CD4-positive, alpha-beta T cell treated with Interferon gamma for 1 hour (primary cell): Measurements from ENCODE around the gene BTBD1.
A peak's percentile ranks its signal among the peaks of the same experiment; 100 is the strongest.
"Not testable (repeated sequence)": the region's sequence is repeated elsewhere in the genome, so short reads cannot be mapped to it uniquely, and the experiment has no call there.

Source experiments
- DNase-seq: peaks from one replicate; pipeline ENCODE4 v3.0.0-alpha.2; 2020

Gene BTBD1

DNA sequence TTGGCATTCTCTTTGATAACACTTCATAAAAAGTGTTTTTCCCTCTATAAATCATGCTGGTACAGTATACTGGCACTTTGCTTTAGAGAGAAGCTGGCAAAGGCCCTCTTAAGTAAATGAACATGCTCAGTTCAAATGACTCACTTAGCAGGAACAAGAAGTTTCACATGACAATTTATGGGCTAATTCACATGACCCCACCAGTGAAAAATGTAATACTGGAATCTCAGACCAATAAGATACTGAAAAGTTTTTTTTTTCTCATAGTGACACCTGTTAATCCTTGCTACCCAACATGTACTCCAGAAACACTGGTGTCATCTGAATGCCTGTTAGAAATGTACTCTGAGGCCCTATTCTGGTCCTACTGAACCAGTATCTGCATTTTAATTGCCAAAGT, 13.9 kb downstream of the BTBD1 start:
- DNase-seq, result no peak

DNA sequence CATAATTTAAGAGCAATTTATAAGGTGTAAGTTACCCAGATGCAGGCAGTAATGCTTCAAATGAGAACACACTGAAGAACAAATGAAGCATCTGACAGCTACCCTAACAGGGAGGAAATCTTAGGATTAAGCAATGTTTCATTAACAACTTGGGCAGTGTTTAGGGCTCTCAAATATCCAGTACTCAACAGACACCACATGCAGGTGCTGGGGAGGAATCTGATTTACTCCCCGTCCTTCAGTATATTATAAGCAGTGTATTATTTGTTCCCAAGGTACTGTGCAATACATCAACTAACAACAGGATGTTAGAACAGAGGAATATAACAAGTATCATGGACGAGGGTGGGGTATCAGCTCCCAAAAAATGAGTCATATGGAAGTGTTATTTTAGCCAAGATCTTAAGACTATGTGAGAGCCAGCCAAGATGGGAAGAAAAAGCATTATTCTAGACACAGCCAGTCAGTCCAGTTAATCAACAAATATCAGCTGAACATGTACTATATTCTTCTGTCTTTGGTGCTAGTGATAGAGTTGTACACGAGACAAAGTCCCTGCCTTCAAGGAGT, 20.4 kb downstream of the BTBD1 start:
- no peak for DNase-seq

DNA sequence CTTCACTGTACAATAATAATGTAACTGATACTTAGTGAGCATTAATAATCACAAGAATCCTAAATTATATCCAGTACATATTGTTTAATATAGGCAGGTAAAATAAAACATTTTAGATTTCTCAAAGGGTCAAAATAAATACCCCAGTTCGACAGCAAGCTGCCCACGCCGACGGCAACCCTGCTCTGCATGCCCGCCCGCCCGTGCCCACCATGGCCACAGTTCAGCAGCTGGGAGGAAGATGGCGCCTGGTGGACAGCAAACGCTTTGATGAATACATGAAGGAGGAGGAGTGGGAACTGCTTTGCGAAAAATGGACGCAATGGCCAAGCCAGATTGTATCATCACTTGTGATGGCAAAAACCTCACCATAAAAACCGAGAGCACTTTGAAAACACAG, 22.9 kb downstream of the BTBD1 start:
- no peak for DNase-seq

DNA sequence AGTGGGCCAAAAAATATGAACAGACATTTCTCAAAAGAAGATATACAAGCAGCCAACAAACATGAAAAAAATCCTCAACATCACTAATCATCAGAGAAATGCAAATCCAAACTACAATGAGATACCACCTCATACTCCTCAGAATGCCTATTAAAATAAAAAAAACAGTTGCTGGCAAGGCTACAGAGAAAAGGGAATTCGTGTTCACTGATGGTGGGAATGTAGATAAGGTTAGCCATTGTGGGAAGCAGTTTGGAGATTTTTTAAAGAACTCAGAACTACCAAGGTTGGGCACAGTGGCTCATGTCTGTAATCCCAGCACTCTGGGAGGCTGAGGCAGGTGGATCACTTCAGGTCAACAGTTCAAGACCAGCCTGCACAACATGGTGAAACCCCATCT, 27.8 kb downstream of the BTBD1 start:
- no peak for DNase-seq

DNA sequence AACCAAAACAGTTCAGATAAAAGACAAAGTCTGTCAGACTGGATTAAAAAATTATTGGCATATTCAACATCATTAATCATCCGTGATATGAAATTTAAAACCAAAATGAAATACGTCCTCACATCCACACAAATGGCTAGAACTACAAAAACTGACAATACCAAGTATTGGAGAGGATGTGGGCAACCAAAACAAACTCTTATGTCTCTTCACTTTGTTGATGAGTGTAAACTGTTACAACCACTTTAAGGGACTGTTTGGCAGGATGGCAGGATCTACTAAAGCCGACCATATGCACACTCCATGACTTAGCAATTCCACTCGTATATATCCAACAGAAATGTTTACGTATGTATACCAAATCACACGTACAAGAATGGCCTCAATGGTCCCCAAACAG, 30.8 kb downstream of the BTBD1 start:
- no peak for DNase-seq

DNA sequence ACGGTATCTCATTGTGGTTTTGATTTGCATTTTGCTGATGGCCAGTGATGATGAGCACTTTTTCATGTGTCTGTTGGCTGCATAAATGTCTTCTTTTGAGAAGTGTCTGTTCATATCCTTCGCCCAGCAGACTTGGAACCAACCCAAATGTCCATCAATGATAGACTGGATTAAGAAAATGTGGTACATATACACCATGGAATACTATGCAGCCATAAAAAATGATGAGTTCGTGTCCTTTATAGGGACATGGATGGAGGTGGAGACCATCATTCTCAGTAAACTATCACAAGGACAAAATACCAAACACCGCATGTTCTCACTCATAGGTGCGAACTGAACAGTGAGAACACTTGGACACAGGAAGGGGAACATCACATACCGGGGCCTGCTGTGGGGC, 35.8 kb downstream of the BTBD1 start:
- DNase-seq, result not testable (repeated sequence)

DNA sequence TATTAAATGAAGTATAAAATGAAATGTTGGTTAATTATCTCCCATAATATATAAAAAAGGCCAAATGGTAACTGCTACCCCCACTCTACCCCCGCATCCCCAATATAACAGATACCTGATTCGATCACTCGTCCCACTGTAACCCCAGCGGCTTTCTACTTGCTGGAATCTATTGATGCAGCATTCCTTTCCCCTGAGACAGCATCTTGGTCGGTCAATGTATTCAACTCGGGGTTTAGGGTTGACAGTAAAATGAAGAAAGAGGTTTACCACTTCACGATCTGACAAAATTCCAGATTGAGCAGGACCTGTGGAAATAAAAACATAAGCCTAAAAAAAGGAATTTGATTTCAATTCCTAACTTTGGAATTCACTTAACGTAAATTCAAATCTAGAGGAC, 37.0 kb downstream of the BTBD1 start:
- DNase-seq, result no peak

DNA sequence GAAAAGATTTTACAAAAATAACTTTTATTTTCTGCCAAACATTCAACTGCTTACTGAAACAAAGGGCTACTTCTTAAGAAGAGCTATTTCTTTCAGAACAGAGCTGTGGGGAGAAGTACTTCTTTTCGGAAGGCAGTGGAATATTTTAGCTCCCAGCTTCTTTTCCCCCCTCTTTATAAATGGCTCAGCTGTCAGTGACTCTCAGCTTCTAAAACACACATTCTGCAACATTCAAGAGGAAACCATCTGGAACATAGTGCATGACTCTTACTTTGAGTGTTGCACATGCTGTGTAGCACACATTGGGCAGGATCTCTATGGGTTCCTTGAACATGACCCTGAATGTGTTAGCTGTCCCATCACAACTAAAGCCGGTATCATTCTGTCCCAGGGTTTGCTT, 48.6 kb downstream of the BTBD1 start:
- no peak for DNase-seq

DNA sequence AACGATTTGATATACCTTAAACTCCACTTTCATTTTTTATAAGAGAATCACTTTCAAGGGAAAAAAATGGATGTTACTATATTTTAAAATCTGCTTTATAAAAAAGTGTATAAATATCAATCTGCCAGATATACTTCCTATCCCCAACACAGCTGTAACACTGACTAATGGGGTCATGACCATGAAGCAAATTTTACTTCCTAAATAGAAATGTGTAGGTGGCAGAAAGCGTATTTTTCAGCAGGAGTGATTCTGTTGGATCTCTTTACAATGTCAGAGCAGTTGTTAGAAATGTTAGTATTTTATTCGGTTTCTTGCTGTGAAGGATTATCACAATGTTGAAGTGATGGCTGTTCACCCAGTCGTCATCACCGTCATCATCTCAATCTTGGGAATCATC, 50.1 kb downstream of the BTBD1 start:
- no peak for DNase-seq

DNA sequence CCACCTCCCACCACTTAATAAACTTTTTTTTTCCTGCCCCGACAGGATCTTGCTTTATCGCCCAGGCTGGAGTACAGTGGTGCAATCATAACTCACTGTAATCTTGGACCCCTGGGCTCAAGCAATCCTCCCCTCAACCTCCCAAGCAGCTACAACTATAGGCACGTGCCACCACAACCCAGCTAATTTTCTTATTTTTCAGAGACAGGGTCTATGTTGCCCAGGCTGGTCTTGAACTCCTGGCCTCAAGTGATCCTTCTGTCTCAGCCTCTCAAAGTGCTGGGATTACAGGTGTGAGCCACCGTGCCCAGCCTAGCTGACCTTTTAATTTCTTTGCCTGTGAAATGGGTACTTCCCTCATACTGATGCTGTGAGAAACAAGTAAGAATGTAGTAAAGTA, 51.7 kb downstream of the BTBD1 start:
- no peak for DNase-seq

DNA sequence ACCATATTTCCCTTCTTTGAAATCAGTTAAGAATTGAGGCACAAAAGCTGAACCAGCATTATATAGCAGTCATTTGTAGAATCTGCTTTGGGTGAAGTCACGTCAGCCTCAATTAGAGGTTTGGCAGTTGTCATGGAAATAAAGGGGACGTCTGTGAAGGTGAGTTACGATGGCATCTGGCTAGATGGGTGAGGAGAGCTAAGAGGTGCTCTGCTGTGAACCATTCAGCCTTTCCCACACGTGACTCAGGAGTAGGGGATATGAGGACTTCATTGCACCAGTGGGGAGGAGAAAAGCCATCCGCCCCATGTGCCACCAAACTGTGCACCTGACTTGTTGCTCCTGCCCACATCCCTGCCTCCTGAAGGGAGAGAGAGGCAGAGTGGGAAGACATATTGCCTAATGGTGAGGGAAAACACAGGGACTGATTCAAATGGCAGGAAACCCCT, 52.8 kb downstream of the BTBD1 start:
- DNase-seq, result no peak

DNA sequence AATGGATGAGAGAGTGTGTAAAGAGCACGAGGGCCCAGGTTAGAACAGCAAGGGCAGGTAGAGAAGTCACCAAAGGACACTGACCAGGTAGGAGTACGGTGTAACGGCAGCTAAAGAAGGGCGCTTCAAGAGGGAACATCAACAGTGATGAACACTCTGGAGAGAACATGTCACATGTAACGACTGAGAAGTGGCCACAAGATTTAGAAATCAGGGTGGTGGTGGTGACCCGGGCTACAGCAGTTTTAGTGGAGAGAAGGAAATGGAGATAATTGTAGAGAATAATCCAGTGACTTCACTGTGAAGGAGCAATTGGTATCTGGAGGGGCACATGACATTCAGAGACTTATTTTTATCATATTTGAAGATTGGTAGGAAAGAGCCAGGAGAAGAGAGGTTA, 54.4 kb downstream of the BTBD1 start:
- no peak for DNase-seq

DNA sequence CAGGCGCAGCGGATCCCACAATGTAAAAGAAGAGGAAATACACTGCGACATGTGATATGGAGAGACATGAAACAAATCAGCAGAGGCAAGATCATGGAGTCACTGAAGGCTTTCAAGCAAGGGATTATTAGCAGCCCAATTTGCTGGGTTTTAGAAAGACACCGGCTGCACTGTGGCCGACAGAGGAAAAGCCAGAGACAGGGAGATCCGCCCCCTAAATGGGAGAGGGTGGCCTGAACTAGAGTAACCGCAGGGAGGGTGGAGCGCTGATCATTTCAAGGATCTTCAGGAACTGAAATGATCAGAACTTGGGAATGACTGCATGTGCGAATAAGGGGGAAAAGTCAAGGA, 55.0 kb downstream of the BTBD1 start:
- no peak for DNase-seq

DNA sequence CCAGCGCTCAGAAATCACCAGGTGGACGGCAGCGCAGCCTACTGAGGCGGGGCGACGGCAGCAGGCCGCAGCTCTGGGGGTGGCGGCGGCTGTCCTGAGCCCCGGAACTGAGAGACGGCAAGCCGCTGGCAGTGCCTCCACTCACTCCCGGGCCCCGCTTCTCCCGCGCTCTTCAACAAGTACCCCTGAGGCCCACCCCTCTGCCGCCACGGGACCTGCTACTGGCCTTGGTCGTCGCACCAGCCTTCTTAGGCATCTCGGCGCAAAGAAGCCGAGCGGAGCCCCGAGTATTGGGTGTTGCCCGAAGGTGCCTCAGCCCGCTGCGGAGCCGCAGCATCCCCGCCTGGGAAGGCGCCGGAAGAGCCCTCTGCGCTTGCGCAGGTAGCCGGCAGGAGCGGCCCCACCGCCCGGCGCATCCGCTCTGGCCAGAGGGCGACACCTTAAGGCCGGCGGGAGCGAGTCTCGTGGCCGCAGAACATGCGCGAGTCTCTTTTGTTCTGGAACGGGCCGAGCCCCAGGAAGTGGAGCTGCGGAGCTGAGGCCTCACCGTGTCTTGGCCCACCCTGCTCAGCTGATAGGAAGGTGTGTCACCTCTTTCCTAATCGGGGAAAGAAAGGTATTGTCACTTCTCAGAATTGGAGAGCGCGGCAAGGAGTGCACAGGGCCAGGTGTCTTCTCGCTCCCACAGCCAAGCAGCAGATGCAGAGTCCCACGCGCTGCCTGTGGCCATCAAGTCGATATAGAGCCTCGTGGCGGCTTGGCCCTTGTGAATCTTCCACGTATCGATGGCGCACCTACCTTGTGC, 55.6 kb downstream of the BTBD1 start, which contains the start of gene C15orf40:
C15orf40 (minus strand) TSS at position 369 of the 805 bp plus-strand sequence; CDS start at position 337, 32 bp downstream.
- DNase-seq, result peak; percentile 87

DNA sequence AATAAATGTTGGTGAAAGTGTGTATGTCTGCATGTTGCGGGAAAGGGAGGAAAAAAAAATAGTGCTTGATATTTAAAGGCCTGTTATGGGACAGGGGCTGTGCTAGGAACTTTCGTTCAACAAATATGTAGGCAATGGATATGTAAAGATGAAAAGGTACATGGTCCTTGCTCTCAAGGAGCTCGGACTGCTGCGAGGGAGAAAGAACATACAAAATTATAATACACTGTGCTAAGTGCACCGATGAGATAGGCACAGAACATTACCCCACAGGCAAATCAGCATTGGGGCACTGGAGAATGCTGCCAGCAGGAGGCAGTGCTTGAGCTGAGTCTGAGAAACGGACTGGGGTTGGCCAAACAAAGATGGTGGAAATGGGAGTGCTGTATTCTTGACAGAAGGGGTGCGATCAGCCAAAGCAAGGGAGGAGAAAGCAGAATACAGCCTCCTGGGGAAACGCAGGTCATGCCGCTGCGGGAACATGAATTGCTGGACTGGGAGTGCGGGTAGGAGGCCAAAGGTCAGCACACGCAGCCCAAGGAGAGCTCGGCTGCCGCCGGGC, 56.3 kb downstream of the BTBD1 start:
- DNase-seq, result peak; percentile 71

DNA sequence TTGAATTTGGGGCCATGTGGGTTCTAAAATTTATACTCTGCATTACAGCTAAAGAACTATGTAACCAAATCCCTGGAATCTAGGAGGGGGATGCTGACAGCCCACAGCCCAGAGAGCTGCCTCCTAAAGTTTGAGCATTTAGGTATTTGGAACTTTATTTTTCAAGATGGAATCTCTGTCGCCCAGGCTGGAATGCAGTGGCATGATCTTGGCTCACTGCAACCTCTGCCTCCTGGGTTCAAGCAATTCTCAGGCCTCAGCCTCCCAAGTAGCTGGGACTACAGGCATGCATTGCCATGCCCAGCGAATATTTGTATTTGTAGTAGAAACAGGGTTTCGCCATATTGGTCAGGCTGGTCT, 66.4 kb downstream of the BTBD1 start:
- not testable (repeated sequence) for DNase-seq

DNA sequence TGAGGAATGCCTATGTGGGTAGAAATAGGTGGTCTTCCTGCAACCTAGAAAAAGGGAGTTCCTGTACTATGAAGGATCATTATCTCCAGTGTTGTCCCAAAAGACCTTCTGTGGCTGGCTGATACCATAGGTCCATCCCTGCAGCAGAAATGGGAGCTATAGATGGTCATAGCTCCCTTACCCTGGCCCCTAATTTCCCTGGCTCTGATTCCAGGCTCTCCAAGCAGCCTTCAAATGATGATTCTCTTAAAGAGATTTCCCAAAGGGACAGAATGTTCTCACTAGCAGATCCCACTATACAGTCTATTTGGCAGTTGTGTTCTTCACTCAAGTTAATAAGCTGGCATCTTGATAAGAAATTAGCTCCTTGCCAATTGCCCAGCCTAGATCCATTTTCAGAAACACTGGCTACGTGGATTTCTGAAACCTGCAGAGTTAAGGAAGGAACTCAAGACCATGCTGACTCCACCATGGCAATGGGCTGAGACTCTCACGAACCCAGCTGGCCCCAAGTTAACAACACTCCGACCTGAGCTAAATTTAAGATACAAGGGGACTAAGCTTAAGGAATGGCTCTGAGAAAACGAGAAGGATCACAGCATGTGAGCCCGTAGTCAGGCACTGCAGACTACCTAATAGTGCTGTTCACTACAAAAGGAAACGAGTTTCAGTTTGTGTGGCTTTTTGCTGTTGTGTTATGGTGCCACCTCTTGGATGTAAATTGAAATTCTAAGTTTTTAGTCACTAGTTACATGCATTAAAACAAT, 67.0 kb downstream of the BTBD1 start:
- no peak for DNase-seq

DNA sequence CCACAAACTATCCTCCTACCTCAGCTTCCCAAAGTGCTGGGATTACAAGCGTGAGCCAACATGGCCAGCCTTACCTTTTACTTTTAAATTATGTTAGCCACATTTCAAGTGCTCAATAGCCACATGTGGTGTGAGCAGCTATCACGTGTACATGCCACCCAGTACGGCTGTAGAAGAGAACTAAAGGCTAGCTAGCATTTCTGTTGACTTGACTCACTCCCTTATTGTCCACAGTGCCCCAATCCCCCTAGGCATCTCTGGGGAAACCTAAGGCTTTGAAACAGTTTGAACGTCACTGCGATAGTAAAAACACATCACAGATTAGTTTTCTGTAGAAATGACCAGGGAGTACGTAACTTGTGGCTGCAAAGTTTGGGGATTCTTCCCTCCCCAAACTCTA, 67.6 kb downstream of the BTBD1 start:
- no peak for DNase-seq

DNA sequence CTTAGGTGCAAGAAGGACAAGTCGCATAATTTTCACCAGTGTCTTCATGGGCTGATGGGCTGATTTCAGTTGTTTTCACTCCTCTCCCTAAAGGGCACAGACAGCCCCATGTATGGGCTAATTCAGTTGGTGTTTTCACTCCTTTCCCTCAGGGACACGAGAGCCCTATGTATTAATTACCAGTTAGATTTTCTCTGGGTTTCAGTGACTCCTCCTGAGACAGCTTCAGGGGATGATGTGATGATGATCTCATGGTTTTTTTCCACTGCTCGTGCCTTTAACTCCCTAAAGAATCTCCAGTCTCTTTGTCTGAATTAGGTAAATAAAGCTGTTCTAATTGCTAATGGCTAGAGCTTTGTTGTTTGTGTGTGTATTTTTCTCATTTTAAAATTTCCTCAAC, 71.1 kb downstream of the BTBD1 start:
- no peak for DNase-seq

DNA sequence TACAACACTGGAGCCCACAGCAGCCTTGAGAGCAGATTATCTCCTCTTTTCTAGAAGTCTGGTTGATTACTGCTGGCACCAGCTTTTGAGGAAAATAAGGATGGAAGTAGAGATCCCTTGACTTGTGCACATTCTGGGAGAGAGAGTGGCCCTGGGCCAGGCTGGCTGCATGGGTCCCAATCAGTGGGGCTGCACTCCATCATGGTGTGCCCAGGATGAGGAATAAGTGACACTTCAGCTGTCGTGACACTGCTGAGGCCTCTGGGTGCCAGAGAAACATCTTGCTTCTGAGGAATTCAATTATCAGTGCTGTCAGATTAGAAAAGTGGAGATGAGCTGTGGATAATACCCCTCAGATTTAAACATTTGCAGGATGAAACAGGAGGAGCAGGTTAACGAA, 72.0 kb downstream of the BTBD1 start:
- no peak for DNase-seq

DNA sequence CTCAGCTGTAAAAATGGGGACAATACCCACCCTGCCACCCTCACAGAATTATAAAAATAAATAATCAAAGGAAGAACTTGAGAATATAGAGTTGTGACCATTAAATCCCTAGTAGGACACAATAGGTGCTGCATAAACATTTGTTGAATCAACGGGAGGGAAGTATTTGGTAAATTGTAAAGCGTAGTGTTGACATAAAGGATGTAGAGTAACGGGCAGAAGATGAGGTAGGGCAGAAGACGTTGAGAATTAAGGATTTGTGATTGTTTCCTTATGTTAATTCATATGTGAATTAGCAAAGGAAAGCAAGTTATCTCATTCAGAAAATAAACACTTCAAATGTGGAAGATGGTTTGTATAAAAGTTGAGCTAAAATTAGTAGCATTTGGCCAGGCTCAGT, 73.9 kb downstream of the BTBD1 start:
- DNase-seq, result no peak

DNA sequence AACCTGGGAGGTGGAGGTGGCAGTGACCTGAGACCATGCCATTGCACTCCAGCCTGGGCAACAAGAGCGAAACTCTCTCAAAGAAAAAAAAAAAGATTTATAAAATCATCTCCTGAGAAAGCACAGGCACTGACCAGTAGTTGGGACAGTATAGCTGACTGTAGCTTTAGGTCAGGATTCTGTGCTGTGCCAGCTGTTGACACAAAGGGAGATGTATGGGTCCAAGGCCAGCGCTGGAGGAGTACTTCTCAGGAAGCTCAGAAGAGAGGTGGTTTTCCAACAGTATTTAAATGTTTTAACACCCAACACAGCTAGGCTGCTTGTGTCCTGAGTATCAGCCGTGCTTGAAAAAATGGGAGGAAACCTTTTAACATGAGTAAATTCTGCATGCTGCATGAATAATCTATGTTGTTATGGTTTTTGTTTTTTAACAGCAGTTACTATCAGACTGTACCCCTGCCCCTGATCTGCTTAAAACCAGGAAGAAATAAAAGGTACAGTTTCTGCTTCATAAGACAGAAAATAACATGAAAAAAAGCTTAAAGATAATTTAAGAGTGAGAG, 74.5 kb downstream of the BTBD1 start:
- DNase-seq, result no peak

DNA sequence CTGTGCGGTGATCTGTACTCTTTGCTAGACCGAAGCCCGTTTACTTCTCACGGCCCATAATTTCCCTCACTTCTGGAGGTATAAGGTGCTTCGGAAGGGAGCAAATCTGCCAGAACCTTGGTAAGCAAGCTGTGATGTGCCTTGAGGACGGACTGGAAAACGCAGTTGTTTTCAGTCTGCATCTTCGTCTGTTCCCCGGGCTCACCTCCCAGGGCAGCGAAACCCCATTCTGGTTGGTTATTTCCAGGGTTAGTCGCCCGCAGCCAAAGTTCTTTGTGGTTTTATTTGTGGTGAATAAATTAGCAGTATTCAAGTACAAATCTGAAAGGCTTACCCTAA, 80.6 kb downstream of the BTBD1 start:
- no peak for DNase-seq
